B cell (primary cell): ENCODE results near the gene NELL2. TPM values are rescaled to one million over a fixed set of nuclear protein-coding genes. Genes with fewer than 3 reads are reported as not detected.

Source experiments
- ATAC-seq: fragments of 200-7000 bp; cut with Tn5 transposase; one replicate; pipeline ENCODE4 v1.10.0; 2021; ENCODE audit warnings: low read depth, mild to moderate bottlenecking, moderate number of reproducible peaks, moderate library complexity
- CTCF ChIA-PET: fragments of 350-600 bp; sonication (Branson Sonifier 250); formaldehyde crosslinking; loops from one replicate; lab custom pipeline; 2021; ENCODE audit warnings: antibody characterized with exemption, inconsistent platforms; lab: Charles Lee
- POLR2A ChIA-PET: fragments of 350-600 bp; sonication (Branson Sonifier 250); formaldehyde crosslinking; loops from one replicate; lab custom pipeline; 2021; ENCODE audit warnings: antibody characterized with exemption; lab: Charles Lee
- DNase-seq: peaks from one replicate; pipeline ENCODE4 v3.0.0; 2013
- H2AFZ ChIP-seq: 2 replicates; pipeline ENCODE4 v1.6.1; 2012; ENCODE audit warnings: mild to moderate bottlenecking, low read depth, low read length; ENCODE audit not compliant: insufficient read depth, poor library complexity, severe bottlenecking
- H3K27ac ChIP-seq, 2 donors: 1 replicate in 1 of 2; 2 replicates in 1 of 2; pipeline ENCODE4 v1.5.1; 2012 to 2013; ENCODE audit warnings: low read length in 2 of 2, mild to moderate bottlenecking in 2 of 2, moderate library complexity in 1 of 2
- H3K27me3 ChIP-seq, 4 experiments: fragments of 200-600 bp in 1 of 4; sonication (generic) in 1 of 4; replicated peaks in 1 of 4; 1 replicate in 2 of 4; 2 replicates in 2 of 4; pipeline versions ENCODE4 v1.6.1 to v1.7.0; 2013 to 2016; ENCODE audit warnings: low read length in 3 of 4, mild to moderate bottlenecking in 2 of 4, mixed read lengths in 1 of 4, moderate library complexity in 1 of 4; ENCODE audit not compliant: insufficient read depth in 4 of 4, control insufficient read depth in 3 of 4; ENCODE audit errors: control extremely low read depth in 1 of 4
- H3K36me3 ChIP-seq, 2 experiments: replicated peaks in 1 of 2; 1 replicate in 1 of 2; 2 replicates in 1 of 2; pipeline versions ENCODE4 v1.6.1 to v1.7.1; 2013; ENCODE audit warnings: low read length in 1 of 2; ENCODE audit not compliant: insufficient read depth in 2 of 2, control insufficient read depth in 1 of 2; ENCODE audit errors: control extremely low read depth in 1 of 2, extremely low read depth in 1 of 2
- H3K4me1 ChIP-seq, 2 donors: fragments of 200-600 bp in 1 of 2; sonication (generic) in 1 of 2; 1 replicate in 1 of 2; 2 replicates in 1 of 2; pipeline versions ENCODE4 v1.5.1 to v1.6.1; 2013 to 2017; ENCODE audit warnings: low read length in 2 of 2; ENCODE audit not compliant: control insufficient read depth in 2 of 2, insufficient read depth in 2 of 2
- H3K4me2 ChIP-seq: replicated peaks from 2 replicates; pipeline ENCODE3; 2012; ENCODE audit warnings: mild to moderate bottlenecking, low read depth, low read length; ENCODE audit not compliant: poor library complexity, severe bottlenecking
- H3K4me3 ChIP-seq, 5 experiments: fragments of 200-600 bp in 1 of 5; sonication (generic) in 1 of 5; 1 replicate in 3 of 5; 2 replicates in 2 of 5; pipeline versions ENCODE4 v1.5.1 to v1.7.0; 2011 to 2016; ENCODE audit warnings: low read length in 4 of 5, mild to moderate bottlenecking in 4 of 5, low read depth in 2 of 5, control low read depth in 1 of 5, moderate library complexity in 1 of 5; ENCODE audit not compliant: insufficient read depth in 1 of 5; ENCODE audit errors: control extremely low read depth in 1 of 5, extremely low read depth in 1 of 5
- H3K79me2 ChIP-seq: fragments of 200-600 bp; sonication (generic); one replicate; pipeline ENCODE4 v1.6.0; 2016; ENCODE audit warnings: low read length; ENCODE audit not compliant: control insufficient read depth, insufficient read depth
- H3K9ac ChIP-seq: fragments of 200-600 bp; sonication (generic); 2 replicates; pipeline ENCODE4 v1.6.1; 2017; ENCODE audit warnings: mild to moderate bottlenecking, low read length, moderate library complexity
- H3K9me3 ChIP-seq, 3 donors: one replicate each; pipeline versions ENCODE4 v1.6.1 to v1.7.1; 2013; ENCODE audit warnings: low read length in 2 of 3; ENCODE audit not compliant: control insufficient read depth in 2 of 3, insufficient read depth in 1 of 3; ENCODE audit errors: control extremely low read depth in 1 of 3
- H4K20me1 ChIP-seq: 2 replicates; pipeline ENCODE4 v1.6.0; 2012; ENCODE audit warnings: mild to moderate bottlenecking, low read length; ENCODE audit not compliant: insufficient read depth, control insufficient read depth, poor library complexity, severe bottlenecking
- H3K27ac Mint-ChIP-seq: one replicate; pipeline ENCODE4 v1.8.0; 2021; ENCODE audit warnings: mixed read lengths
- H3K27me3 Mint-ChIP-seq: one replicate; pipeline ENCODE4 v1.8.0; 2021; ENCODE audit warnings: mixed read lengths
- H3K4me1 Mint-ChIP-seq: one replicate; pipeline ENCODE4 v1.8.0; 2021; ENCODE audit warnings: mixed read lengths
- H3K4me3 Mint-ChIP-seq: one replicate; pipeline ENCODE4 v1.8.0; 2021; ENCODE audit warnings: mixed read lengths
- H3K9me3 Mint-ChIP-seq: one replicate; pipeline ENCODE4 v1.8.0; 2022; ENCODE audit warnings: mixed read lengths; ENCODE audit not compliant: insufficient read depth
- CTCF ChIP-seq: fragments of 200-600 bp; IDR thresholded peaks from one replicate; pipeline ENCODE4 v1.8.0; 2022; ENCODE audit warnings: antibody characterized with exemption, mild to moderate bottlenecking
- EZH2 ChIP-seq: IDR thresholded peaks from 2 replicates; pipeline ENCODE4 v1.6.1; 2012; ENCODE audit warnings: borderline replicate concordance, low read depth, mild to moderate bottlenecking, moderate library complexity, low read length; ENCODE audit not compliant: insufficient read depth, poor library complexity, severe bottlenecking
- intact Hi-C: fragments of 100-400 bp; cut with micrococcal nuclease; formaldehyde crosslinking; loops from one replicate; pipeline ENCODE4 v1.10.0; 2022
- polyA plus RNA-seq: library from polyadenylated mRNA; depleted of rRNA; stranded (reverse); fragments of >200 nt; gene quantifications from 2 replicates; pipeline ENCODE4 v1.2.3, GENCODE V29; 2012
- total RNA-seq, 2 donors: library from RNA; stranded (reverse); fragments of 120-200 nt in 1 of 2; gene quantifications; 1 replicate in 1 of 2; 2 replicates in 1 of 2; pipeline versions ENCODE4 v1.2.3 to v1.2.4, GENCODE V29; 2013 to 2022

The NELL2 gene
- total and polyA plus RNA-seq, 2 donors (not counting 1 experiment from before 2014, with no cell fraction given) = 0.22 TPM; not detected in 1

DNA sequence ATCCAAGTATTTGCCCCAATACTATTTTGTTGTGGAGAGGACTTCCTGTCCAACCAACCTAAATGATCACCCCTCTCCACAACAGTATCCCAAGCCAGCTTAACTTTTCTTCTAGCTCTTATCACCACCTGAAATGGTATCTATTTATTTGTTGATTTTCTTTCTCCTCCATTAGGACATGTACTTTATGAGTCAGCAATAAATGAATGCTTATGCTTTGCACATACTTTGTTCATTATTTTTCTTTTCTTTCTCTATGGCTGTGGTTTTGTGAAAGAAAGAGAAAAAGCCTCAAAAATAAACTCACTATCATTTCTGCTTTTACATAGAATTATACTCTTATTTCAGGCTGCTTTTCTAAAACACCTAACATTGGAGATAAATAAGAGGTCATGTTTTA, 371.3 kb downstream of the NELL2 start:
- Histone ChIP-seq H4K20me1 (no peaks in the 10 kb centered on the region), H3K27ac (no peak overlapping the region), H3K9me3 (peaks cover 0 to 14% (median 1%) of the 10 kb centered on the region in 3 donors), H3K4me3 (no peak overlapping the region), H2AFZ (no peak overlapping the region), H3K79me2 (no peaks in the 10 kb centered on the region), H3K9ac (no peak overlapping the region), H3K27me3 (no peaks in the 10 kb centered on the region), H3K4me1 (no peaks in the 10 kb centered on the region), H3K4me2 (no peak overlapping the region), H3K36me3 (no peaks in the 10 kb centered on the region)
- Mint-ChIP-seq H3K27ac (no peak overlapping the region), H3K4me3 (no peak overlapping the region), H3K27me3 (no peaks in the 10 kb centered on the region), H3K9me3 (no peaks in the 10 kb centered on the region), H3K4me1 (no peaks in the 10 kb centered on the region)
- TF ChIP-seq EZH2 (no peak), CTCF (no peak)
- ChIA-PET CTCF (no interaction called here), POLR2A (no interaction called here)
- DNase-seq (no peak), ATAC-seq (no peak)
- intact Hi-C loops = no loop called here

DNA sequence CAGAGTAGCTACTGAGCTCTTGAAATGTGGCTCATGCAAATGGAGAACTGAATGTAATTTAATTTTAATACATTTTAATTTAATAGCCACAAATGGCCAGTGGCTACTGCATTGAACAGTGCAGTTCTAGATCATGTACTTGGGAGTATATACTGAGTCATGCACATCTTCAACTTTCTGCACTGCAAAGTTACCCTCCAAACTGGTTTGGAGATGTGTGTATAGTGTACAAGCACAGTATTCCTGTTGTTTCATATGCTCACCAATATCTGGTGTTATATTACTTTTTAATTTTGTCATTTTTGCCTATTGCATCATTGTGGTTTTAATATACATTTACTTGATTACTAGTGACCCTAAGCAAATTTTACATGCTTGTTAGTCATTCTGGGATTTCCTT, 372.8 kb downstream of the NELL2 start:
- no peak overlapping the region for H3K4me3 ChIP-seq
- no peak overlapping the region for H3K9ac ChIP-seq
- no peak for TF ChIP-seq CTCF
- no peak for TF ChIP-seq EZH2
- CTCF ChIA-PET = no interaction called here
- no peaks in the 10 kb centered on the region for H3K27me3 ChIP-seq
- H3K4me2 ChIP-seq = no peak overlapping the region
- no peaks in the 10 kb centered on the region for H3K36me3 ChIP-seq
- no peaks in the 10 kb centered on the region for H4K20me1 ChIP-seq
- Mint-ChIP-seq H3K4me1 (no peaks in the 10 kb centered on the region), H3K27me3 (no peaks in the 10 kb centered on the region), H3K27ac (no peak overlapping the region), H3K9me3 (no peaks in the 10 kb centered on the region), H3K4me3 (no peak overlapping the region)
- ATAC-seq (no peak), DNase-seq (no peak)
- H2AFZ ChIP-seq = no peak overlapping the region
- H3K79me2 ChIP-seq = no peaks in the 10 kb centered on the region
- H3K4me1 ChIP-seq = no peaks in the 10 kb centered on the region
- H3K9me3 ChIP-seq = peaks cover 0 to 14% (median 1%) of the 10 kb centered on the region in 3 donors
- POLR2A ChIA-PET = no interaction called here
- intact Hi-C loops = no loop called here
- H3K27ac ChIP-seq = no peak overlapping the region
